ENCODE measurements around the gene UCK2.

DNA sequence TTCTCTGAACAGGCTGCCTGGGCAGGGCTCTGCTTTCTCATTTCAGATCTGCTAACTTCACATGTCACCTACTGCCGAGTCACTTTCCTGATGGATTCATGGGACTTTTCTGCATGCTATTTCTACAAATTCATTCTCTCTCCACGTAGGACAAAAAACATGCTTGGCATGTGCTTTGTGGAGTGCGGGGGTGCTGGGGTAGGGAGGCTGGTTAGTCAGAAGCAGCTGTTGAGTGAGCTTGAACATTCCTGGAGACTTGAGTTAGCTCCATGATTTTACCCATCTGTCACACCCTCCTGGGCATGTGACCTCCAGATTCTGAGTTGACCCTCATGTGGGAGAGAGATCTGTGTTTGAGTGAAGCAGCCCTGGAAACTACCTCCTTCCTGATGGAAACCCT lies 71.4 kb downstream of the UCK2 start:
- no peak for TF ChIP-seq CTCF (IDR thresholded peaks at IDR 0.05; ENCODE audit: low read depth, low read length)
- TF ChIP-seq EZH2phosphoT487 (IDR thresholded peaks at IDR 0.05; ENCODE audit: low read depth) = no peak
